Measurements from ENCODE around the gene ITFG2. TPM values are rescaled to one million over a fixed set of nuclear protein-coding genes. Genes with fewer than 3 reads are reported as not detected.

The ITFG2 gene
- total and polyA plus RNA-seq, 2 of the 13 experiments (the other 11 are each of a cell fraction or from before 2014, with no cell fraction given), result 14.8 to 15.5 TPM

- TF ChIP-seq THAP8 (CRISPR knock-in tag; IDR thresholded peaks at IDR 0.05; ENCODE audit: borderline replicate concordance) (no peak), REPIN1 (CRISPR knock-in tag; IDR thresholded peaks at IDR 0.05; ENCODE audit: borderline replicate concordance, low read depth) (peak; percentile 95), STAG1 (CRISPR knock-in tag; IDR thresholded peaks at IDR 0.05) (no peak), MYC (CRISPR knock-in tag; IDR thresholded peaks at IDR 0.05; ENCODE audit: borderline replicate concordance) (peak; percentile 100), ETV5 (CRISPR knock-in tag; IDR thresholded peaks at IDR 0.05; ENCODE audit: borderline replicate concordance) (peak; percentile 74), ZNF18 (CRISPR knock-in tag; IDR thresholded peaks at IDR 0.05; ENCODE audit: insufficient replicate concordance) (no peak), TARDBP (CRISPR knock-in tag; IDR thresholded peaks at IDR 0.05) (peak; percentile 89), NFE2L1 (CRISPR knock-in tag; IDR thresholded peaks at IDR 0.05; ENCODE audit: borderline replicate concordance) (no peak; the same call in 1 of the 2 replicates), ZFP41 (CRISPR knock-in tag; IDR thresholded peaks at IDR 0.05; ENCODE audit: borderline replicate concordance) (no peak), ELF1 (CRISPR knock-in tag; IDR thresholded peaks at IDR 0.05) (peak; percentile 91), GLMP (CRISPR knock-in tag; IDR thresholded peaks at IDR 0.05; ENCODE audit: borderline replicate concordance) (no peak), ZNF530 (CRISPR knock-in tag; IDR thresholded peaks at IDR 0.05; ENCODE audit: low read depth) (no peak), ZNF331 (CRISPR knock-in tag; IDR thresholded peaks at IDR 0.05) (peak; percentile 75), CREM (IDR thresholded peaks at IDR 0.05) (peak; percentile 93), CREM (CRISPR knock-in tag; IDR thresholded peaks at IDR 0.05) (no peak), CHD2 (IDR thresholded peaks at IDR 0.05; ENCODE audit: low read depth, low read length) (no peak), MTF1 (CRISPR knock-in tag; IDR thresholded peaks at IDR 0.05) (peak; percentile 45; the same call in 1 of the 2 replicates), GATA4 (IDR thresholded peaks at IDR 0.05; ENCODE audit: borderline replicate concordance, low read depth) (peak; percentile 69), ARNT2 (CRISPR knock-in tag; IDR thresholded peaks at IDR 0.05; ENCODE audit: low read depth) (peak; percentile 87), GMEB1 (CRISPR knock-in tag; IDR thresholded peaks at IDR 0.05; ENCODE audit: borderline replicate concordance) (peak; percentile 96), ZNF839 (CRISPR knock-in tag; IDR thresholded peaks at IDR 0.05; ENCODE audit: borderline replicate concordance) (0 out of 2 replicates have a peak, but pooled peaks have one; percentile 79), ZNF800 (CRISPR knock-in tag; IDR thresholded peaks at IDR 0.05) (peak; percentile 59; the same call in 1 of the 2 replicates)
Observed at GRCh38 chr12:2812290-2813213, at the start of gene ITFG2 (continued).
